Transverse colon (tissue), 4 donors: ENCODE measurements around the gene SLC13A4.
A peak's percentile ranks its signal among the peaks of the same experiment; 100 is the strongest.

Experiments used
- CTCF ChIP-seq, 5 experiments: fragments of 200-600 bp in 3 of 5; fragments of 450-650 bp in 2 of 5; sonication (generic) in 3 of 5; IDR thresholded peaks; 1 replicate in 2 of 5; 2 replicates in 3 of 5; pipeline ENCODE4 v1.5.1; 2016 to 2017; ENCODE audit warnings: antibody characterized with exemption in 5 of 5, inconsistent platforms in 3 of 5, mild to moderate bottlenecking in 2 of 5, moderate library complexity in 1 of 5
- EP300 ChIP-seq: sonication (generic); formaldehyde crosslinking; IDR thresholded peaks from one replicate; pipeline ENCODE4 v1.6.1; 2017; ENCODE audit warnings: antibody characterized with exemption, low read depth
- POLR2AphosphoS5 ChIP-seq, 3 donors: sonication (generic); formaldehyde crosslinking; IDR thresholded peaks; one replicate each; pipeline ENCODE4 v1.6.1; 2016; ENCODE audit warnings: antibody characterized with exemption in 3 of 3

DNA sequence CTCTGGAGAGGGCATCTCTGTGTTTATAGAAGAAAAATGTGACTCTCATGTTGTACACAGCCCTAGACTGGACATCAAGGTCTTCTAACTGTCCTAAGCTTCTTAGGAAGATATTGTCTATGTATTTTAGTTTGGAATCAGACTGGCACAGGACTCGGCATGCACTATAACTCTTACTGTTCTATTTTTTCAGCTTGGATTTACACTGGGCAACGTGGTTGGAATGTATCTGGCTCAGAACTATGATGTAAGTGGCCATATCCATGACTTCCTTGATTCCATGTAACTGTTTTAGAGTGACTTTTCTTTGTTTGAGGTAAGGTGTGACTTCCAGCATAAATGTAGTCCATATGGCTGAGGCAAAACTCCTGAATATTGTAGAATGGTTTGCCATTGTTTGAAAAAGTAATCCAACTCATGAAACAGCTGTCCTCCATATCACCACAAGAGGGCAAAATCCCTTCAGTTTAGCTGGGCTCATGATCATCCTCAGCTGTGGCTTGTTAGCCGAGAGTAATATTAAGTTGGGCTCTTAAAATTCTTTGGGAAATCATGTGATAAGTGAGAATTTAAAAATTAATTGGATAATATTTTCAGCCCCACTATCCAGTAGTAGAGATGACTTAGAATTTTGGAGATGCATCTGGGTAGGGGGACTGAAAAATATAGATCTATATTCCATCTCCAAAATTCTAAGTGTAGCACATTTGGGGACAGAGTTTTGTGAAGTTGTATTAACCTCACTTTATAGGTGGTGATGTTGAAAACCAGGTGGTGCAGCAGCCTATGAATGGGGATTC, 55.2 kb downstream of the SLC13A4 start:
- peak; percentile 63 to 70 (median 68) for TF ChIP-seq CTCF (IDR thresholded peaks at IDR 0.05)
- TF ChIP-seq POLR2AphosphoS5 (IDR thresholded peaks at IDR 0.05) = no peak
- no peak for TF ChIP-seq EP300
